ENCODE data around the gene COA1. TPM values are rescaled to one million over a fixed set of nuclear protein-coding genes. Genes with fewer than 3 reads are reported as not detected.

The COA1 gene
- total and polyA plus RNA-seq, 2 donors (not counting 3 experiments of a cell fraction or from before 2014, with no cell fraction given), result 38.1 to 55.1 TPM

GRCh38 chr7:43764807-43765491 is 35.6 kb upstream of the COA1 start:
- POLR2A ChIA-PET, result no interaction called here
- Histone ChIP-seq H3K4me3 (replicated peaks in 1 of 3; ENCODE audit: insufficient read depth in 1 of 3, low read depth in 1 of 3, low read length in 3 of 3) (no peak overlapping the region), H3K4me1 (ENCODE audit: control insufficient read depth, extremely low read depth, insufficient read depth, low read length) (no peaks in the 10 kb centered on the region), H3K9ac (replicated peaks; ENCODE audit: extremely low read depth, insufficient read depth, low read length) (no peak overlapping the region), H4K20me1 (replicated peaks; ENCODE audit: control insufficient read depth, extremely low read depth, insufficient read depth, low read length) (no peaks in the 10 kb centered on the region), H3K9me1 (replicated peaks; ENCODE audit: control insufficient read depth, extremely low read depth, insufficient read depth, low read length) (no peaks in the 10 kb centered on the region), H3K79me2 (ENCODE audit: control insufficient read depth, insufficient read depth, low read length) (no peaks in the 10 kb centered on the region), H3K4me2 (ENCODE audit: insufficient read depth, low read length) (no peak overlapping the region), H3K9me3 (replicated peaks; ENCODE audit: control insufficient read depth, insufficient read depth, low read length) (no peaks in the 10 kb centered on the region), H2AFZ (ENCODE audit: low read depth, low read length) (no peak overlapping the region), H3K36me3 (ENCODE audit: control insufficient read depth in 2 of 2, extremely low read depth in 1 of 2, insufficient read depth in 2 of 2, low read length in 2 of 2) (no peaks in the 10 kb centered on the region), H3K27ac (ENCODE audit: insufficient read depth, low read depth, low read length) (no peak overlapping the region), H3K27me3 (ENCODE audit: control insufficient read depth in 2 of 2, insufficient read depth in 2 of 2, low read length in 2 of 2) (no peaks in the 10 kb centered on the region)
- BruUV-seq (replicated peaks), result no TSS peak
- TF ChIP-seq JUN (IDR thresholded peaks at IDR 0.05; ENCODE audit: borderline replicate concordance, insufficient read depth, insufficient read length, low read depth) (no peak), POLR2A (IDR thresholded peaks at IDR 0.05; ENCODE audit: low read depth, low read length) (no peak), CTCF (IDR thresholded peaks at IDR 0.05; ENCODE audit: extremely low read depth in 1 of 2, insufficient read depth in 1 of 2, low read depth in 1 of 2, low read length in 2 of 2) (no peak), EZH2 (IDR thresholded peaks at IDR 0.05; ENCODE audit: borderline replicate concordance, low read depth, low read length, severe bottlenecking) (no peak), FOS (IDR thresholded peaks at IDR 0.05; ENCODE audit: borderline replicate concordance, insufficient read depth, low read length) (no peak), GATA2 (IDR thresholded peaks at IDR 0.05; ENCODE audit: insufficient read depth, insufficient read length, low read depth, low read length) (no peak), POLR2AphosphoS5 (IDR thresholded peaks at IDR 0.05; ENCODE audit: insufficient read depth, low read depth, low read length) (no peak), MYC (IDR thresholded peaks at IDR 0.05; ENCODE audit: low read depth, low read length) (no peak), MAX (IDR thresholded peaks at IDR 0.05; ENCODE audit: insufficient read depth, insufficient read length) (no peak)
- no peak for DNase-seq (ENCODE audit: low read depth, low spot score)
- no peak for FAIRE-seq
- intact Hi-C loops (cut with micrococcal nuclease) (no loop called here), dilution Hi-C loops (cut with MboI; ENCODE audit: extremely low pct_ligation_motif_present, low sequenced_read_pairs) (no loop called here)
- CTCF ChIA-PET, result no interaction called here
